NCI-H524 (cell line): Measurements from ENCODE around the gene OR10S1.
"Not testable (repeated sequence)": the region's sequence is repeated elsewhere in the genome, so short reads cannot be mapped to it uniquely, and the experiment has no call there.

ENCODE experiments used
- DNase-seq, 2 experiments: peaks; one replicate each; lab custom pipeline; 2025; lab: John Stamatoyannopoulos, UW

Gene OR10S1

GRCh38 chr11:123977731-123978347, at the start of gene OR10S1:
Gene OR10S1 (minus strand): TSS chr11:123977781. CDS start chr11:123977664, 117 bp downstream.
- DNase-seq = no peak

- DNase-seq = no peak
Measured at GRCh38 chr11:124026498-124026897, 48.9 kb upstream of the OR10S1 start, which contains the start of gene OR10G8. Gene OR10G8 (plus strand): TSS chr11:124026798. CDS start chr11:124029623, 2,825 bp downstream.

GRCh38 chr11:124015837-124016236, 38.3 kb upstream of the OR10S1 start:
- DNase-seq = not testable (repeated sequence)

- no peak for DNase-seq
Measured at GRCh38 chr11:124012697-124013096, 35.1 kb upstream of the OR10S1 start, which contains the start of gene OR10G4. Gene OR10G4 (plus strand): TSS chr11:124012997. CDS start chr11:124015575, 2,578 bp downstream.

GRCh38 chr11:123995119-123995518, 17.5 kb upstream of the OR10S1 start, which contains the start of gene OR10G6:
Gene OR10G6 (minus strand): TSS chr11:123995161. CDS start chr11:123995161, 0 bp downstream.
- no peak for DNase-seq

- no peak for DNase-seq
Measured at GRCh38 chr11:123979311-123979710, 1.7 kb upstream of the OR10S1 start.

GRCh38 chr11:123976770-123977560, 616 bp downstream of the OR10S1 start:
- no peak for DNase-seq

- no peak for DNase-seq
Measured at GRCh38 chr11:123973816-123974215, 3.8 kb downstream of the OR10S1 start.

- no peak for DNase-seq
Measured at GRCh38 chr11:123956752-123957151, 20.8 kb downstream of the OR10S1 start.

GRCh38 chr11:123945132-123945531, 32.4 kb downstream of the OR10S1 start:
- no peak for DNase-seq

- DNase-seq = no peak
Measured at GRCh38 chr11:123943738-123944137, 33.8 kb downstream of the OR10S1 start, which contains the start of gene OR6T1. Gene OR6T1 (minus strand): TSS chr11:123943838. CDS start chr11:123943838, 0 bp downstream.

- no peak for DNase-seq
Measured at GRCh38 chr11:123942413-123942812, 35.2 kb downstream of the OR10S1 start.

GRCh38 chr11:123939317-123939716, 38.3 kb downstream of the OR10S1 start, which contains the start of gene OR4D5:
Gene OR4D5 (plus strand): TSS chr11:123939617. CDS start chr11:123939617, 0 bp downstream.
- DNase-seq = no peak
